Measurements from ENCODE around the gene MTMR3. TPM values are rescaled to one million over a fixed set of nuclear protein-coding genes. Genes with fewer than 3 reads are reported as not detected.

The MTMR3 gene
- total RNA-seq, 2 experiments from 2014 or later = 17.6 to 22.2 TPM

GRCh38 chr22:29916007-29916544, 33.1 kb downstream of the MTMR3 start:
- Histone ChIP-seq H3K4me3 (ENCODE audit: low read depth, low read length, poor library complexity, severe bottlenecking) (no peak overlapping the region), H3K4me2 (ENCODE audit: low read length) (no peak overlapping the region), H3K27ac (ENCODE audit: low read depth, low read length, poor library complexity, severe bottlenecking) (no peak overlapping the region), H4K20me1 (ENCODE audit: insufficient read depth, low read length) (0 out of 2 replicates have a peak, but pooled peaks cover 15% of the 10 kb centered on the region), H3K9me3 (ENCODE audit: low read length) (no peaks in the 10 kb centered on the region), H3K36me3 (ENCODE audit: insufficient read depth, low read length) (no peaks in the 10 kb centered on the region), H3K79me2 (ENCODE audit: insufficient read depth, low read depth, low read length) (no peaks in the 10 kb centered on the region), H3K9me2 (ENCODE audit: insufficient read depth, low read length) (no peaks in the 10 kb centered on the region), H2AFZ (ENCODE audit: low read length) (no peak overlapping the region), H3K4me1 (ENCODE audit: insufficient read depth, low read length, poor library complexity, severe bottlenecking) (peaks cover 4% of the 10 kb centered on the region)
- ChIA-PET POLR2A (no interaction called here), CTCF (ENCODE audit: unreplicated experiment) (no interaction called here)
- intact Hi-C loops (cut with micrococcal nuclease; ENCODE audit: unreplicated experiment) = no loop called here
- BruUV-seq (replicated peaks) = no TSS peak
- no peak for DNase-seq (ENCODE audit: low spot score)
- TF ChIP-seq, protein P1, sequence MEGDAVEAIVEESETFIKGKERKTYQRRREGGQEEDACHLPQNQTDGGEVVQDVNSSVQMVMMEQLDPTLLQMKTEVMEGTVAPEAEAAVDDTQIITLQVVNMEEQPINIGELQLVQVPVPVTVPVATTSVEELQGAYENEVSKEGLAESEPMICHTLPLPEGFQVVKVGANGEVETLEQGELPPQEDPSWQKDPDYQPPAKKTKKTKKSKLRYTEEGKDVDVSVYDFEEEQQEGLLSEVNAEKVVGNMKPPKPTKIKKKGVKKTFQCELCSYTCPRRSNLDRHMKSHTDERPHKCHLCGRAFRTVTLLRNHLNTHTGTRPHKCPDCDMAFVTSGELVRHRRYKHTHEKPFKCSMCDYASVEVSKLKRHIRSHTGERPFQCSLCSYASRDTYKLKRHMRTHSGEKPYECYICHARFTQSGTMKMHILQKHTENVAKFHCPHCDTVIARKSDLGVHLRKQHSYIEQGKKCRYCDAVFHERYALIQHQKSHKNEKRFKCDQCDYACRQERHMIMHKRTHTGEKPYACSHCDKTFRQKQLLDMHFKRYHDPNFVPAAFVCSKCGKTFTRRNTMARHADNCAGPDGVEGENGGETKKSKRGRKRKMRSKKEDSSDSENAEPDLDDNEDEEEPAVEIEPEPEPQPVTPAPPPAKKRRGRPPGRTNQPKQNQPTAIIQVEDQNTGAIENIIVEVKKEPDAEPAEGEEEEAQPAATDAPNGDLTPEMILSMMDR (conservative IDR thresholded peaks at IDR 0.05; ENCODE audit: low read length) = no peak
- TF ChIP-seq EZH2phosphoT487 (IDR thresholded peaks at IDR 0.05; ENCODE audit: borderline replicate concordance, low read depth, low read length) = no peak

DNA sequence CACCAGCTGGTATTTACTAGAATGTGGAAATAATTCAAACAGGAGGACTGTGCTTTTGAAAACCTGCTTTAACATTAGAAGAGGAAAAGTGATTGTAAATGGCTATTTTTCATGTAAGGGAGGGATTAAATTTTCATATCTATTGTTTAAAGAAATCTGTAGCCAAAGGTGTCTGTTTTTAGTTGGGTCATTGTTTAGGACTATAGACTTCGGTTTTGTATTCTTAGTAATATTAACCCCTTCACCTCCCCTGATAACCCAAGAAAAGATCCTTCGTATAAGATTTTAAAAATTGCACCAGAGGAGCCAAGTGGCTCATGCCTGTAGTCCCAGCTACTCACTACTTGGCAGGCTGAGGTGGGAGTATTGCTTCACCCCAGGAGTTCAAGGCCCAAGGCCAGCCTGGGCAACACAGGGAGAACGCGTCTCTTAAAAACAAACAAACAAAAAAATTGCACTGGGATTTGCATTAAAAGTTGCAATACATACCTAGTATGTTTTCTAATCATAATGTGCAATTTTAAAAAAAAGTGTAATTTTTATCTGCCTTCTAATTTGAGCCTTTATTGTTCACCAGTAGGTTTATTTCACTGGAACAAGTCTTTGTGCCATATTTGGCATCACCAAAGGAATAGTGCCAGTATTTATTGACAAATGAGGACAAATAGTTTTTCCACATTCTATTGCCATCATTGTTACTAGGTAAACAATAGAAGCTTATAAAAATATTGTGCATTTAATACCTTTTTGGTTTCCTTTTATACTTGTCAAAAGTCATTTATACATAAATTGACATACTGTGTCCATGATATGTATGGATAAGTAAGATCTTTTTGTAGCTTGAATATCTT, 34.3 kb downstream of the MTMR3 start:
- no peaks in the 10 kb centered on the region for H3K79me2 ChIP-seq (ENCODE audit: insufficient read depth, low read depth, low read length)
- H3K36me3 ChIP-seq (ENCODE audit: insufficient read depth, low read length) = no peaks in the 10 kb centered on the region
- no peak overlapping the region for H3K4me3 ChIP-seq (ENCODE audit: low read depth, low read length, poor library complexity, severe bottlenecking)
- DNase-seq (ENCODE audit: low spot score) = no peak
- H3K27ac ChIP-seq (ENCODE audit: low read depth, low read length, poor library complexity, severe bottlenecking) = no peak overlapping the region
- 0 out of 2 replicates have a peak, but pooled peaks cover 15% of the 10 kb centered on the region for H4K20me1 ChIP-seq (ENCODE audit: insufficient read depth, low read length)
- CTCF ChIA-PET (ENCODE audit: unreplicated experiment) = no interaction called here
- no peaks in the 10 kb centered on the region for H3K9me3 ChIP-seq (ENCODE audit: low read length)
- no TSS peak for BruUV-seq (replicated peaks)
- POLR2A ChIA-PET = interaction anchor here (0.7 to 1.0 kb wide), 3 partner anchors 9 to 109 kb away, joined by 3 to 4 read pairs (median 3); no protein-coding TSS in a partner anchor
- no peak for TF ChIP-seq EZH2phosphoT487 (IDR thresholded peaks at IDR 0.05; ENCODE audit: borderline replicate concordance, low read depth, low read length)
- TF ChIP-seq, protein P1 (conservative IDR thresholded peaks at IDR 0.05; ENCODE audit: low read length) = no peak
- H3K9me2 ChIP-seq (ENCODE audit: insufficient read depth, low read length) = no peaks in the 10 kb centered on the region
- intact Hi-C loops (cut with micrococcal nuclease; ENCODE audit: unreplicated experiment) = no loop called here
- H3K4me1 ChIP-seq (ENCODE audit: insufficient read depth, low read length, poor library complexity, severe bottlenecking) = peaks cover 4% of the 10 kb centered on the region
- no peak overlapping the region for H3K4me2 ChIP-seq (ENCODE audit: low read length)
- no peak overlapping the region for H2AFZ ChIP-seq (ENCODE audit: low read length)

DNA sequence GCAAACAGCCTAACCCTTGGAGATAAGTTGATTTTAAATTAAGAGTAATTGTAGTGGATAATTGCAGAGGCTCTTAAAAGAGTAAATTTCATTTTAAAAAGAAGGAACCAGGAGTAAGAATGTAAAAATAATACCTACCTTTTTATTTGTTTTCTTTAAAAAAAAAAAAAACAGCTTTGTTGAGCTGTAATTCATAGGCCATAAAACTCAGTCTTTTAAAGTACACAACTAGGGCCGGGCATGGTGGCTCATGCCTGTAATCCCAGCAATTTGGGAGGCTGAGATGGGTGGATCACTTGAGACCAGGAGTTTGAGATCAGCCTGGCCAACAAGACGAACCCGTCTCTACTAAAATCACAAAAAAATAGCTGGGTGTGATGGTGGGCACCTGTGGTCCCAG, 42.4 kb downstream of the MTMR3 start:
- Histone ChIP-seq H3K36me3 (ENCODE audit: insufficient read depth, low read length) (no peaks in the 10 kb centered on the region), H3K9me3 (ENCODE audit: low read length) (no peaks in the 10 kb centered on the region; the same call in 1 of the 2 replicates), H4K20me1 (ENCODE audit: insufficient read depth, low read length) (no peaks in the 10 kb centered on the region; the same call in 1 of the 2 replicates), H3K9me2 (ENCODE audit: insufficient read depth, low read length) (no peaks in the 10 kb centered on the region), H3K27ac (ENCODE audit: low read depth, low read length, poor library complexity, severe bottlenecking) (no peak overlapping the region), H3K4me3 (ENCODE audit: low read depth, low read length, poor library complexity, severe bottlenecking) (no peak overlapping the region), H2AFZ (ENCODE audit: low read length) (no peak overlapping the region), H3K4me2 (ENCODE audit: low read length) (no peak overlapping the region), H3K4me1 (ENCODE audit: insufficient read depth, low read length, poor library complexity, severe bottlenecking) (no peaks in the 10 kb centered on the region), H3K79me2 (ENCODE audit: insufficient read depth, low read depth, low read length) (no peaks in the 10 kb centered on the region)
- TF ChIP-seq EZH2phosphoT487 (IDR thresholded peaks at IDR 0.05; ENCODE audit: borderline replicate concordance, low read depth, low read length) = no peak
- TF ChIP-seq, protein P1 (conservative IDR thresholded peaks at IDR 0.05; ENCODE audit: low read length) = no peak
- CTCF ChIA-PET (ENCODE audit: unreplicated experiment) = no interaction called here
- no peak for DNase-seq (ENCODE audit: low spot score)
- intact Hi-C loops (cut with micrococcal nuclease; ENCODE audit: unreplicated experiment) = no loop called here
- no TSS peak for BruUV-seq (replicated peaks)
- POLR2A ChIA-PET = interaction anchor here (0.6 kb wide), 1 partner anchor 392 kb away, joined by 3 read pairs; no protein-coding TSS in a partner anchor

Data from OCI-LY7 (cell line).